Neural cell (in vitro differentiated cells): ENCODE data around the gene DOP1B. TPM values are rescaled to one million over a fixed set of nuclear protein-coding genes. Genes with fewer than 3 reads are reported as not detected.

Experiments
- H2AFZ ChIP-seq: fragments of 200-600, 300-800 bp; sonication (generic), shearing (Covaris generic); 2 replicates; pipeline ENCODE4 v1.6.0; 2014; ENCODE audit warnings: low read depth, mild to moderate bottlenecking, antibody characterized with exemption, low read length, moderate library complexity
- H3F3A ChIP-seq: fragments of 200-600 bp; shearing (Covaris generic); 2 replicates; pipeline ENCODE4 v1.6.1; 2016; ENCODE audit warnings: mild to moderate bottlenecking, moderate library complexity, mixed read lengths, antibody characterized with exemption, low read length; ENCODE audit not compliant: insufficient read depth, poor library complexity, severe bottlenecking
- H3K27ac ChIP-seq: fragments of 200-600, 300-800 bp; sonication (generic), shearing (Covaris generic); 2 replicates; pipeline ENCODE4 v1.5.1; 2014; ENCODE audit warnings: mild to moderate bottlenecking, low read length, moderate library complexity
- H3K27me3 ChIP-seq: fragments of 300-800, 200-600 bp; sonication (generic), shearing (Covaris generic); 2 replicates; pipeline ENCODE4 v1.6.0; 2014; ENCODE audit warnings: mild to moderate bottlenecking, low read depth, low read length, moderate library complexity; ENCODE audit not compliant: insufficient read depth
- H3K36me3 ChIP-seq: fragments of 300-800, 200-600 bp; sonication (generic), shearing (Covaris generic); 2 replicates; pipeline ENCODE4 v1.5.1; 2014; ENCODE audit warnings: mild to moderate bottlenecking, antibody characterized with exemption, low read length, moderate library complexity; ENCODE audit not compliant: insufficient read depth
- H3K4me2 ChIP-seq: fragments of 300-800, 200-600 bp; sonication (generic), shearing (Covaris generic); 2 replicates; pipeline ENCODE4 v1.6.0; 2014; ENCODE audit warnings: mild to moderate bottlenecking, low read length
- H3K4me3 ChIP-seq: fragments of 300-800, 200-600 bp; sonication (generic), shearing (Covaris generic); 2 replicates; pipeline ENCODE4 v1.5.1; 2014; ENCODE audit warnings: mild to moderate bottlenecking, low read length, moderate library complexity
- H3K79me2 ChIP-seq: fragments of 200-600 bp; shearing (Covaris generic); replicated peaks from 2 replicates; pipeline ENCODE4 v1.6.0; 2014; ENCODE audit warnings: mild to moderate bottlenecking, low read length, moderate library complexity; ENCODE audit not compliant: insufficient read depth
- H3K9ac ChIP-seq: fragments of 300-800, 200-600 bp; sonication (generic), shearing (Covaris generic); 2 replicates; pipeline ENCODE4 v1.6.1; 2016; ENCODE audit warnings: mild to moderate bottlenecking, low read length, mixed read lengths
- H3K9me2 ChIP-seq: fragments of 200-600 bp; shearing (Covaris generic); 2 replicates; pipeline ENCODE4 v1.6.1; 2016; ENCODE audit warnings: mild to moderate bottlenecking, low read length, mixed read lengths; ENCODE audit not compliant: insufficient read depth
- H3K9me3 ChIP-seq: fragments of 200-600, 300-800 bp; sonication (generic), shearing (Covaris generic); 2 replicates; pipeline ENCODE4 v1.6.1; 2016; ENCODE audit warnings: mild to moderate bottlenecking, mixed run types, low read length, moderate library complexity, mixed read lengths
- H4K20me1 ChIP-seq: fragments of 200-600 bp; shearing (Covaris generic); 2 replicates; pipeline ENCODE4 v1.6.1; 2016; ENCODE audit warnings: mild to moderate bottlenecking, mixed run types; ENCODE audit not compliant: insufficient read depth
- EP300 ChIP-seq: fragments of 450-650 bp; conservative IDR thresholded peaks from 2 replicates; pipeline ENCODE4 v1.6.1; 2014; ENCODE audit warnings: antibody characterized with exemption, mild to moderate bottlenecking, moderate library complexity; ENCODE audit not compliant: poor library complexity, severe bottlenecking
- EZH2 ChIP-seq: fragments of 200-600, 300-800 bp; shearing (Covaris generic), sonication (generic); IDR thresholded peaks from 2 replicates; pipeline ENCODE4 v1.6.1; 2014; ENCODE audit warnings: antibody characterized with exemption, low read length, borderline replicate concordance, mild to moderate bottlenecking; ENCODE audit not compliant: insufficient read depth, poor library complexity, severe bottlenecking
- MXI1 ChIP-seq: fragments of 450-650 bp; conservative IDR thresholded peaks from 2 replicates; pipeline ENCODE4 v1.6.1; 2014; ENCODE audit warnings: antibody characterized with exemption, mild to moderate bottlenecking; ENCODE audit not compliant: poor library complexity, severe bottlenecking
- POLR2AphosphoS5 ChIP-seq: IDR thresholded peaks from 2 replicates; pipeline ENCODE4 v1.6.1; 2012
- RAD21 ChIP-seq: fragments of 450-650 bp; conservative IDR thresholded peaks from 2 replicates; pipeline ENCODE4 v1.6.1; 2014; ENCODE audit warnings: antibody characterized with exemption, mild to moderate bottlenecking, moderate library complexity
- SMC3 ChIP-seq: fragments of 450-650 bp; conservative IDR thresholded peaks from 2 replicates; pipeline ENCODE4 v1.6.1; 2014; ENCODE audit warnings: antibody characterized with exemption, mild to moderate bottlenecking, moderate library complexity; ENCODE audit not compliant: poor library complexity
- TAF1 ChIP-seq: IDR thresholded peaks from 2 replicates; pipeline ENCODE4 v1.6.1; 2012; ENCODE audit warnings: low read depth
- polyA plus RNA-seq: library from polyadenylated mRNA; depleted of rRNA; stranded (reverse); fragments of >200 nt; gene quantifications from 2 replicates; pipeline ENCODE4 v1.2.3, GENCODE V29; 2014
- TF ChIP-seq, protein P1 (sequence below): fragments of 450-650 bp; IDR thresholded peaks from 2 replicates; pipeline ENCODE4 v1.5.1; 2014; ENCODE audit warnings: antibody characterized with exemption, mild to moderate bottlenecking, moderate library complexity; ENCODE audit not compliant: poor library complexity, severe bottlenecking
- TF ChIP-seq, protein P2 (sequence below): IDR thresholded peaks from 2 replicates; pipeline ENCODE4 v1.6.1; 2012; ENCODE audit warnings: borderline replicate concordance

Gene DOP1B
- polyA plus RNA-seq, 1 donor from 2014 or later, result 14.0 TPM

DNA sequence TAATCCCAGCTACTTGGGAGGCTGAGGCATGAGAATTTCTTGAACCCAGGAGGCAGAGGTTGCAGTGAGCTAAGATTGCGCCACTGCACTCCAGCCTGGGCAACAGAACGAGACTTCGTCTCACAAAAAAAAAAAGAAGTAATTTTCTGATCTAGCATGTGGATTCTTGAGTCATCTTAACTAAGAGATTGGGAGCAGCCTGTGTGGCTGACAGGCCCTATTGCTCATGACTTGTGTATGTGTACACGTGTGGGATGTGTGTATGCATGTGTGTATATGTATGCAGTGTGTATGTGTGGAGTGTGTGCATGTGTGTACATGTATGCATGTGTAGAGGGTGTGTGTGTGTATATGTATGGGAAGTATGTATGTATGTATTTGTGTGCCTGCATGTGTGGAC, 29.5 kb downstream of the DOP1B start:
- H2AFZ ChIP-seq, result no peak overlapping the region
- no peaks in the 10 kb centered on the region for H3K36me3 ChIP-seq
- H4K20me1 ChIP-seq, result no peaks in the 10 kb centered on the region
- H3K9me3 ChIP-seq, result no peaks in the 10 kb centered on the region
- H3K27ac ChIP-seq, result no peak overlapping the region
- no peak overlapping the region for H3K9ac ChIP-seq
- no peaks in the 10 kb centered on the region for H3F3A ChIP-seq
- no peak overlapping the region for H3K4me2 ChIP-seq
- H3K79me2 ChIP-seq, result no peaks in the 10 kb centered on the region
- no peaks in the 10 kb centered on the region for H3K9me2 ChIP-seq
- TF ChIP-seq RAD21 (no peak), EP300 (no peak), MXI1 (no peak), SMC3 (no peak), TAF1 (no peak), EZH2 (no peak), POLR2AphosphoS5 (no peak)
- TF ChIP-seq, protein P1, sequence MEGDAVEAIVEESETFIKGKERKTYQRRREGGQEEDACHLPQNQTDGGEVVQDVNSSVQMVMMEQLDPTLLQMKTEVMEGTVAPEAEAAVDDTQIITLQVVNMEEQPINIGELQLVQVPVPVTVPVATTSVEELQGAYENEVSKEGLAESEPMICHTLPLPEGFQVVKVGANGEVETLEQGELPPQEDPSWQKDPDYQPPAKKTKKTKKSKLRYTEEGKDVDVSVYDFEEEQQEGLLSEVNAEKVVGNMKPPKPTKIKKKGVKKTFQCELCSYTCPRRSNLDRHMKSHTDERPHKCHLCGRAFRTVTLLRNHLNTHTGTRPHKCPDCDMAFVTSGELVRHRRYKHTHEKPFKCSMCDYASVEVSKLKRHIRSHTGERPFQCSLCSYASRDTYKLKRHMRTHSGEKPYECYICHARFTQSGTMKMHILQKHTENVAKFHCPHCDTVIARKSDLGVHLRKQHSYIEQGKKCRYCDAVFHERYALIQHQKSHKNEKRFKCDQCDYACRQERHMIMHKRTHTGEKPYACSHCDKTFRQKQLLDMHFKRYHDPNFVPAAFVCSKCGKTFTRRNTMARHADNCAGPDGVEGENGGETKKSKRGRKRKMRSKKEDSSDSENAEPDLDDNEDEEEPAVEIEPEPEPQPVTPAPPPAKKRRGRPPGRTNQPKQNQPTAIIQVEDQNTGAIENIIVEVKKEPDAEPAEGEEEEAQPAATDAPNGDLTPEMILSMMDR, result no peak
- TF ChIP-seq, protein P2, sequence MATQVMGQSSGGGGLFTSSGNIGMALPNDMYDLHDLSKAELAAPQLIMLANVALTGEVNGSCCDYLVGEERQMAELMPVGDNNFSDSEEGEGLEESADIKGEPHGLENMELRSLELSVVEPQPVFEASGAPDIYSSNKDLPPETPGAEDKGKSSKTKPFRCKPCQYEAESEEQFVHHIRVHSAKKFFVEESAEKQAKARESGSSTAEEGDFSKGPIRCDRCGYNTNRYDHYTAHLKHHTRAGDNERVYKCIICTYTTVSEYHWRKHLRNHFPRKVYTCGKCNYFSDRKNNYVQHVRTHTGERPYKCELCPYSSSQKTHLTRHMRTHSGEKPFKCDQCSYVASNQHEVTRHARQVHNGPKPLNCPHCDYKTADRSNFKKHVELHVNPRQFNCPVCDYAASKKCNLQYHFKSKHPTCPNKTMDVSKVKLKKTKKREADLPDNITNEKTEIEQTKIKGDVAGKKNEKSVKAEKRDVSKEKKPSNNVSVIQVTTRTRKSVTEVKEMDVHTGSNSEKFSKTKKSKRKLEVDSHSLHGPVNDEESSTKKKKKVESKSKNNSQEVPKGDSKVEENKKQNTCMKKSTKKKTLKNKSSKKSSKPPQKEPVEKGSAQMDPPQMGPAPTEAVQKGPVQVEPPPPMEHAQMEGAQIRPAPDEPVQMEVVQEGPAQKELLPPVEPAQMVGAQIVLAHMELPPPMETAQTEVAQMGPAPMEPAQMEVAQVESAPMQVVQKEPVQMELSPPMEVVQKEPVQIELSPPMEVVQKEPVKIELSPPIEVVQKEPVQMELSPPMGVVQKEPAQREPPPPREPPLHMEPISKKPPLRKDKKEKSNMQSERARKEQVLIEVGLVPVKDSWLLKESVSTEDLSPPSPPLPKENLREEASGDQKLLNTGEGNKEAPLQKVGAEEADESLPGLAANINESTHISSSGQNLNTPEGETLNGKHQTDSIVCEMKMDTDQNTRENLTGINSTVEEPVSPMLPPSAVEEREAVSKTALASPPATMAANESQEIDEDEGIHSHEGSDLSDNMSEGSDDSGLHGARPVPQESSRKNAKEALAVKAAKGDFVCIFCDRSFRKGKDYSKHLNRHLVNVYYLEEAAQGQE, result no peak
- no peaks in the 10 kb centered on the region for H3K27me3 ChIP-seq
- H3K4me3 ChIP-seq, result no peak overlapping the region

DNA sequence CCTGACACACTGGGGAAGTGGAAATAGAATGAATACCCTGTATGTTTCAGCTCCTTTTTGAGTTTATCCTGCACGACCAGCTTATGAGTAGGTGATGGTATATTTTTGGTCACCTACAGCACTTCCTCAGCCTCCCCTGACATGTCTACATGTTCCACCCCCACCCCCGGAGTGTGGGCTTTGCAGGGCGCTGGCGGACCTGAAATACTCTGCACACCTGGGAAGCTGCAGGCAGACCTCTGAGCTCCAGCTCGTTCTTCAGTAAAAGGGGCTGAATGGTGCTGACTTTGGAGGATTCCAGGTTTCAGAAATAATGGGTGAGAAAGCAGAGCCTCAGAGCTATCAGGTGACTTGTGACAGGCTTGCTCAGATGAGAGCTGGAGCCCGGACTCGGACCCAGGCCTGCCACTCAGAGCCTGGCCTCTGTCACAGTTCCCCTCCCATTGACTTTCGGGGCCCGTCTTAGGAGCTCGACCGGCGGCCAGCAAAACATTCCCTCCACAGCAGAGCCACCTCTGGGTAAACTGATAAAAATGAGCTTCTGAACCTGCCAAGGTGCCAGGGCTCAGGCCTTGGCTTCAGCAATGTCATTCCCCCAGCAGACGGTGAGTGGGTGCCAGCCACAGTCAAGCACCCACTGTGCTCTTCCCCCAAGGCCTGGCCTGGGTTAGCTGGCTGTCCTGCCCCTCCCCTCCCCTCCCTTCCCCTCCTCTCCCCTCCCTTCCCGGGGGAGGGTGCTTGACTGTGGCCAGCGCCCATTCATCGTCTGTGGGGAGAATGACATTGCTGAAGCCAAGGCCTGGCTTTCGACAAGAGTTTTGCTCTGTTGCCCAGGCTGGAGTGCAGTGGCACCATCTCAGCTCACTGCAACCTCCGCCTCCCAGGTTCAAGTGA, 30.1 kb downstream of the DOP1B start:
- H3K4me2 ChIP-seq, result no peak overlapping the region

More for the DNA sequence above, 30.1 kb downstream of the DOP1B start:
- no peaks in the 10 kb centered on the region for H3K9me3 ChIP-seq
- H2AFZ ChIP-seq, result no peak overlapping the region
- no peak for TF ChIP-seq TAF1
- TF ChIP-seq RAD21, result no peak
- no peak for TF ChIP-seq EZH2
- no peak for TF ChIP-seq SMC3
- no peak for TF ChIP-seq POLR2AphosphoS5
- TF ChIP-seq, protein P2, result no peak
- no peak for TF ChIP-seq EP300
- no peak for TF ChIP-seq MXI1
- TF ChIP-seq, protein P1, result no peak
- no peak overlapping the region for H3K4me3 ChIP-seq
- no peaks in the 10 kb centered on the region for H3F3A ChIP-seq
- no peaks in the 10 kb centered on the region for H3K9me2 ChIP-seq
- H3K9ac ChIP-seq, result no peak overlapping the region
- no peaks in the 10 kb centered on the region for H3K36me3 ChIP-seq
- H3K27me3 ChIP-seq, result no peaks in the 10 kb centered on the region
- no peak overlapping the region for H3K27ac ChIP-seq
- no peaks in the 10 kb centered on the region for H4K20me1 ChIP-seq
- H3K79me2 ChIP-seq, result no peaks in the 10 kb centered on the region
